T-helper 2 cell (primary cell): ENCODE results near the gene SAMD4A.
A peak's percentile ranks its signal among the peaks of the same experiment; 100 is the strongest.
"Not testable (repeated sequence)": the region's sequence is repeated elsewhere in the genome, so short reads cannot be mapped to it uniquely, and the experiment has no call there.

Source experiments
- DNase-seq, 5 experiments: peaks; one replicate each; pipeline versions ENCODE4 v3.0.0 to v3.0.0-alpha.2; 2012 to 2022

Gene SAMD4A

DNA sequence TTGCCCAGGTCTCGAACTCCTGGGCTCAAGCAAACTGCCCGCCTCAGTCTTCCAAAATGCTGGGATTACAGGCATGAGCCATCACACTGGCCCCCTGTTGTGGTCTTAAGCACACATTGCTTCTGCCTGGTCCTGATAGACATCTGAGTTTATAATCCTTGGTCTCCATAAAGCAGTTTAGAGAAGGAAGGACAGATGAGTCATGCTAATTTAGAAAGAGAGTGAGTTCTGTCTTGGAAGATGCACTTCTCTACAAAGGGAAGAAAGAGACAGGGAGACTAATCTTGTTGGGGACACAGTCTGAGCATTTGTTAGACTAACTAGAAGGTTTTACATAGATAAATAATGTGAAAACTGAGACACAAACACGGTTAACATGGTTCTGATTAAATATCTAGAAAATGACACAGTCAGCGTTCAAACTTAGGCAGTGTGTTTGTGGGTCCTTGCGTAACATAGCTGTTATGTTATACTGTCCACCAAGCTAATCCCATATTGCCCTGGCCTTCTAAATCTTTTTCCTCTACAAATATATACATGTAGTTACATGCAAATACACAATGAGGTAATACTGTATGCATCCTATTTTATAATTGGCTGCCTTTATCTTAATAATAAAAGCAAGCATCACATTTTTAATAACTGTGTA, 31.0 kb downstream of the SAMD4A start:
- no peak for DNase-seq

DNA sequence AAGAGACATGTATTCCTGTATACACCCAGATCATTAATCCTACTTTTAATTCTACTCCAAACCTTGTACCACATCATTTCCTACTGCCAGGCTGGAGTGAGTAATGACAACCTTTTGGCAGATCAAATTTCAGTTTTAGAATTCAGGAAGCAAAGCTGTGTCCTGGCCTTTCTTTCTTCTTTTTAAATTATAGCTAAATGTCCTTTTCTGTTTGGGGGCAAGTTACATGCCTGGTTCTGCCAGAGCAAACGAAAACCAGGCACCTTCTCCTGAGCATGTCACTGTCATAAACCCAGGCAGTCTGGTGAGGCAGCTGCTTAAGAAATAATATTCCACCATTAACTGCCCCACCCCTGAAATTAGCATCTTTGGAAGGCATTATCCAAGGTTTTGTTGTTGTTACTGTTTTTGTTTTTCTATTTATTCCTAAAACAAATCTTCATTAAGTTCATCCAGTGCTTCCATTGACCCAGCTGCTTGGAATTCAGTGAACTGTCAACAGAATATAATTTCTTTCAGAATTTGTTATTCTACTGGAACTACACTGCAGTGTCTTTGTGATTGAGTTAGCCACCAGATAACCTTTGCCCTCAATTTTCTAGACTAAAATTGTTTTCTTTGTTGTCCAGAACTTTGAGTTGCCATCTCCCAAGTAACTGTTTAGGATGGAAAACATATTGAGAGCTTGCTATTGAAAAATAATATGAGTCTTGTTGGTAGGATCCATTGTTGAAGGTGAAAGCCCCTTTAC, 33.2 kb downstream of the SAMD4A start:
- DNase-seq, result no peak

DNA sequence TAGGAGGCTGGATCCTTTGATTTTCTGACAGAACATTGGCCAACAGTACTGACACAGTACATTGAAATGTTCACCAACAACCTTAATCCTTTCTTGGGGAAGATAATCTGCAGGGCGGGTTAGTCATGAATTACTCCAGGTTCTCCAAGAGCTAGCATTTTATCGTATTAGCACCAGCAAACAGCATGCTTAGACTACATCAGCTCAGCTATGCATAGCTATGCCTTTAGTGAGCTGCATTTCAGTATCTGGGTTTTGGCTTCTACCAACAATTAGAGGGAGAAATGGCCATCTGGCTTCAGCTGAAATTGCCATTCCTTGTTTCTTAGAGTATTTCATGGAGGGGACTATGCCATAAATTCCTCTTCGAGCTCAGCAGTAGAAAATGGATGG, 33.8 kb downstream of the SAMD4A start:
- DNase-seq, result no peak

DNA sequence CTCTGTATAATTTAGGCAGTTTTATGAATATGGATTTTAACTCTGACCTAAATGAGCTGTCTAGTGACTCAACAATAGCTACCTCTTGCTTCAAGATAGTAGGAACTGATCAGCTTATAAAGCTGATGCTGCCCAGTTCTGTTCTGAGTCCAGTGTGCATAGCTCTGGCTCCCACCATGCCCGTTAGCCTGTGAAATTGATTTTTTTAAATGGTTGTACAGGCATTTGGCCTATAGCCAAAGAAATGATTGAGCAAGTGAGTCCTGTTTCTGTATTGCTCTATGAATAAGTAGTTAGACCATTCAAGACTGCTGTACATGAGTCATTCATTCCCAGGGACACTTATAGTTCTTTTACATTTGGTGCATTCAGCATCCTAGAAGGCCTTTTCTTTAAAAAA, 36.4 kb downstream of the SAMD4A start:
- no peak for DNase-seq

DNA sequence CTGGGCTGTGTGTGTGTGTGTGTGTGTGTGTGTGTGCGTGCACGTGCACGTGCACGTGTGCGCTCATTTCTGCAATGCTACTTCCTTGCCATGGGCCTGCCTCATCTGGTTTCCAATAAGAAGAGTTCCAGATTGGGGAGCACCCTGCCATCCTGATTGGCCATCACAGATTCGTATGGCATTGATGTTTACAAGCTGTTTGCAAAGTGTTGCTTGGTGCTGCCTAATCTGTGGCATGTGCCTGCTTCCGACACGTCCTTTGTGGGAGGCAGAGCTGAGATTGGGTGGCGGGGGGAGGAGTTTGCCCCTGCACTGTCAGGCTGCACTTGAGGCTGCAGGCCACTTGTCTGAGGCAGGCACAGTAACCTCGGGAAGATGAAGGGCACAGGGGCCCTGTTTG, 39.2 kb downstream of the SAMD4A start:
- peak in 1 of 5 experiments; percentile 41 for DNase-seq

DNA sequence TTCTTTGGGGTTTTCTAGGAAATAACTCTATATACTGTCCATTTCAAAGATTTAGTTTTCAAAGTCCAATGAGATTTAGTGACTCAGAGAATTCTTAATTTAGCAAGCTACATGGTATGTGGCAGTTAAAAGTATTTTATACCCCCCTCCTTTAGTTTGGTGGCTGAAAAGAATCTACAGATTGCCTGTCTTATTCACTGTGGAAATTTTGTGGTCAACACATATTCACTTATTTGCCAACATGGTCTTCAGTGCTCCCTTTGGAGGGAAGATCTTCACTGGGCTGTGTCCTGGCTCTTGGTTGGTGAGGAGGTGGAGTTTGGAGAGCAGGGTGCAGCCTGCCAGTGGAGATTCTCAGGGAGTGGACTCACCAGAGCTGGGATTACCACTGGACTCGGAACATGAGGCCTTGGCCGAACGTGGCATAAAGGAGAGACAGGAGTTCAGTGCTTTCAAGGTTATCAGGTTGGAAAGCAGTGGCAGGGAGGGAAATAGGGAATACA, 39.8 kb downstream of the SAMD4A start:
- no peak for DNase-seq

DNA sequence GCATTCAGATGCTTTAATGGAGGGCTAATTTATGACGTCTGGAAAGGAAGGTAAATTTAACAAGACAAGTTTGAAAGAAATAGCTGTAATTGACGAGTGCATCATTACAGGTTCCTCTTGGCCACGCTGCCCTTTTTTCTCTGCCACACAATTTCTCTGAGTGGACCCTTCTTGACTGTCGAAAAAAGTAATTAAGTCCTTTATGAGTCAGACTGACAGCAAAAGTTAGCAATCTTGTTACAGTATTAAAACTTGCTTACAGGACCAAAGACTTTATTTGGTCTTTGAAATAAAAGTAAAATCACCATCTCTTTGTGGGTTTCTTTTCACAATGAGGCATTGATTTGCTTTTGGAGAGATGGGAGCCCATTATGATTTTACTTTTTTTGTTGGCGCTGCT, 42.6 kb downstream of the SAMD4A start:
- no peak for DNase-seq

DNA sequence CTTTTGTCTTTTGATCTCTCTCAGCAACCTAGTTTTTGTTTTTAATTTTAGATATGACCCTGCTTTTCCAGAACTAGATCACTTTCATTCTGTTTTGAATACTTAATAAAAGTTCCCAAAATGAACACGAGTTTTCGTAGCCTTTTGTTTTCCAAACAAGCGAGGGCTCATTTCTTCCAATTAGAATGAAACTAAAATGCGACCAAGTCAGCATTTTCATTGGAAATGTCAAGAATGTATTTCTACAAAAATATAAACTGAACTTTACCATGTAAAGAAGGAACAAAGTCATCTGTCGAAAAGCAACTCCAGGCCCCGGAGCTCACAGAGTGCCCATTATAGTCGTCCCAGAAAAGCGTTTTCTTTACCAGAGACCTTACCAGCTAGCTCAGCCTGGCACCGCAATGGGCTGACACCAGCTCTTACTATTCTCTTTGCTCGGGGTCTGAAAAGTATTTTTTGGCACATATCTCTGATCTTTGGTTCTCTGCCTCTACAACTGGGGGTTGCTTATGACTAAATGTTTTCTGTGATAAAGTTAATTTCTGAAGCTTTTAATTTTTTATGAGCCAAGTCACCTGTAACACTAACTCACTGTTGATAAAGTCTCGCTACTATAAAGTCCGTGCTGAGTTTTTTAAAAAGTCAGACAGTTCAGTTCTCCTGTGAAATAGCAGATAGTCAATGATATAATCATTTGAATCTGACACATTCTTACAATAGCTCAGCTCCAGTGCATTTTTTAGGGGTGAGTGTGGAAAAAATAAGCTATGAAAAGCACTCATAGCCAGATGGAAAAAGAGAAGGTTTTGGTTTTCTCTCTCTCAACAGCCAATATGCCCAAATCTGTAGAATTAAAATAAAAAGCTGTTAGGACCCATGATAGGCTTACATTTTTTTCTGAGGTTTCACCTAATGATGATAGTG, 43.4 kb downstream of the SAMD4A start:
- no peak for DNase-seq

DNA sequence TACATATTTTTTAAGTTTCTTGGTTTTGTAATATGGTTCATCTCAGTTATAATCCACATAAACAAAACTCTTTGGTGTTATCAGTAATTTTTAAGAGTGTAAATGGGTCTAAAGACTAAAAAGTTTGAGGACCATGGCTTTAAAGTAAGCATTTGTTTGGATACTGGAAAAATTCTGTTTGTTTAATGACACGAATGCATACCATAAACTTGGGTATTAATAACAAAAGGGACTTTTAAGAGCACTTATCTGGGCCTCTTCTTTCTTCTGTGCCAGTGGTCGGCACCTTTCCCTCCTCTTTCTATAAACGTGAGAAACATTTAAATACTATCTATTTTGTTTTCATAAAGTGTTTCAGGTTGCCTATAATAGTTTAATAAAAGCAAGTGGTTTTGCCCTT, 47.4 kb downstream of the SAMD4A start:
- DNase-seq, result no peak

DNA sequence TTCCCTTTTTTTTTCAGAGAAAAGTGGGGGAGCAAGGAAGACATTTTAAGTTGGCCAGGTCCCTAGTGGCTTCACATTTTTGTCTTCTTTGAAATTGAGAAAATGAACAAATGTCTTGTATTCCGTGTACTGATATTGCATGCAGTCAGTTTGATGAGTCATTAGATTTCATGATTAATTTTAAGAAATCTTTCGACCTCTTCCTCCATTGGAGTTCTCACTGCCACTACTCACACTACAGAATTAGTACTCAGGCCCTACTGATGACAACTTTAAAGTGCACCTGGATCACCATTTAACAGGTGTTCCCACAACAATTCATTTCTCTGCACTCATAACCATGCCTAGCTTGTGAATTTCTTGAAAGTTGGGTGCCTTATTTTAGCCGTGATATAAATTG, 50.5 kb downstream of the SAMD4A start:
- peak in 1 of 5 experiments; percentile 50 for DNase-seq

DNA sequence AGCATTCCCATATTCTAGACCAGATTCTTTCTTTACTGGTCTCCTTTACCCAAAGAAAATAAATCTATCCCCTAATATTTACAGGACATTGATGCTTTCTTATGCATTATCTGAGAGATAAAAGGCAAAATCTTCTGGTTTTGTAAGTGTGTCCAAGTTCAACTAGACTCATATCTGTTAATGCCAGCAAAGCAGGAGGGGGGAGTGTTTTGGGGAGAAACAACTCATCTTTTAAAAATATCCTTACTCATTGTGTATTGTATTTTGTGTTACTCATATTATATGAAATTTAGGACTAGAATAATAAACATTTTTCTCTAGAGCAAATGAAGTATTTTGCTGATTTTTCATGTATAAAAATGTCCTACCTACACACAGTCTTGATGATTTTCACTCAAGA, 54.8 kb downstream of the SAMD4A start:
- DNase-seq, result peak in 1 of 5 experiments; percentile 12

DNA sequence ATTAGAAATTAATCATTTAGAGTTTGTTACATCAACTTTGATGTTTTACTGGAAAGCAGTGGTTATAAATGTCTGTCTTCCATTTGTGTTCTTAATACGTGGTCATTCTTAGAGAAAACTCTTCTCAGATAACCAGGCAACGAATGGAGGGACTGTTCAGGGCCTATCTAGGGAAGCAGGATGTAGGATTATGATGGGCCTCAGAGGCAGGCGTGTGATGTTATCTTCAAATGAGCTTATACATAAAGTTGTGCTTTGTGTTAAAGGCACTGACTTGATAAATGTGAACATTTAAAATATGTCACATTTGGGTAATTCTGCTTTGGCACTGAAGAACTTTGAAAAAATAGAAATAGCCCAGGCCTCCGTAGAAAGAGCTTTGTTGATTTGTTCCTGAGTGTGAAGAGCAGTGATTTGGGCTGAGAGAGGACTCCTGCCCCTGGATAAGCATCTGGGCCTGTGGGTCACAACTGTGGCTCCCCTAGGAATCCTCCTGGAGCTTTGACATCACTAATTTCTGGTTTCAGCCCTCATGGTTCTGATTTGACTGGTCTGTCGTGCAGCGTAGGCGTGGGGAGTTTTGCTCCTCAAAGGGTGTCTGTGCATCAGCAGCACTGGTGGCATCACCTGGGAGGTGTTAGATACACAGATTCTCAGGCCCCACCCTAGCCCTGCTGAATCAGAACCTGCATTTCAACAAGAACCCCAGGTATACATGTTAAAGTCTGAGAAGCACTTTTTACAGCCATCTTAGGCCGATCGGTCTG, 55.4 kb downstream of the SAMD4A start:
- DNase-seq, result peak in 2 of 5 experiments; percentile 45 to 77

DNA sequence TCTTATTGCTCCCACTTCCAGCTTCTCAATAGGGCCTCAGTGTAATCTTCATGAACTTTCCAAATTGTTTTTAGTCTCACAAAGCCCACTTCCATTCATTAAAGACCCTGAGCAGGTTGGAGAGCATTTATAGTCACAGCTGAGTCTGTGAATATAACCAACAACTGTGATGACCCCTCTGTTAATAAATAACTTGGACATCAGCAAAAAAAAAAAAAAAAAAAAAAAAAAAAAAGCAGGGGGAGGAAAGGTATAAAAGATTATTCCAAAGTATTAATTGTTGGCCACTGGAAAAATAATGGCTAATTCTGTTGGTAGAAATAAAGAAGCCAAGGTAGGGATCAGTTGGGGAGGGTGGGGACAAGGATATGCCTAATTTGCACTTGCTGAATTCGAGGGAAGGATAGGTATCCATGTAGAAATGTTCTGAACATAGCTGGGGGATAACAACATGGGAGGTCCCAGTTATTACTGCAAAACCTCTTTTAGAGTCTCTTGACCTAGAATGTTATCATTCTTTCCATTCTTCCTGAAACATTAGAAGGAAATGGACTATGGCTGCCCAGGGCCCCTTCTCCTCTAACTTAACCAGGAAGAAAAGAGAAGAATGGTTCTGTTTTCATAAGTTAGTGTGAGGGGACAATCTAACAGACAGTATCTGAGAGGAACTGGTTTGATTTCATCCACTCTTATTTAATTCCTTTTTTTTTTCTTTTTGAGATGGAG, 56.5 kb downstream of the SAMD4A start:
- no peak for DNase-seq

DNA sequence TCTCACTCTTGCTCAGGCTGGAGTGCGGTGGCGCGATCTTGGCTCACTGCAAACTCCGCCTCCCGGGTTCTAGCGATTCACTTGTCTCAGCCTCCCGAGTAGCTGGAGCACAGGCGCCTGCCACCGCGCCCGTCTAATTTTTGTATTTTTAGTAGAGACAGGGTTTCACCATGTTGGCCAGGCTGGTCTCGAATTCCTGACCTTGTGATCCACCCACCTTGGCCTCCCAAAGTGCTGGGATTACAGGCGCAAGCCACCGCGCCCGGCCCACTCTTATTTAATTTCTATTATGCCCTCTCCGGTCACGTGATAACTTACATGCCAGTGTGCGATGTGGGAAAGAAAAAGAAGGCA, 57.1 kb downstream of the SAMD4A start:
- DNase-seq, result not testable (repeated sequence)

DNA sequence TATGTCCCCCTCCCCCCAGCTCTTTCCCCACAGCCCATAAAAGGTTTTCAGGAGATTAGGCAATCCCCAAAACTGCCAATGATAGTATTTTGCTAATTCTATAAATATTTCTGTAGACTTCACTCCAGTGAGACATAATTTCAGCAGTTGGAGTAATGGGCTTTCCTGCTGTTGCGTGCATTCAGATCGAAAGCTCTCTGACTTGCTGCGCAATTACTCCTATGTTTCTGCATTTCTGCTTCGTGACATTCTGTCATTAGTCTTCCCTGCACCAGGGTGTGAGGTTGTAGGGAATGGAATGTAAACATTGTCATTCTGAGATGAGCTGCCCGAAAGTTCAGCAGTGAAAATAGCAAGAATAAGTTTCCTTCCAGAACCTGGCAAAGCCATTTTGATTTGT, 58.2 kb downstream of the SAMD4A start:
- no peak for DNase-seq

DNA sequence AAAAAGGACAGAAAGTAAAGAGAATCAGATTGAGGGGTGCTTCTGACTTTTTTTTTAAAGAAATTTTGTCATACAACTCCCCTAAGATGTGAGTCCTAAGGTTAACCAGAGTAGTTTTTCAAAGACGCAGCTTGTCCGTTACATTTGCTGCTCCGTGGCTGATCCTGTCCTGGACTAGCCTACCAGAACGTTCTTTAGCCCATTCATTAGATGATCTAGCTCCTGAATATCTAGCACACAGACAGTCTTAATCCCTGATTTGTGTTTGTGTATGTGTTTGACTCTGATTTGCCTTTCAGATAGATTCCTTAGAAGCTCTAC, 60.3 kb downstream of the SAMD4A start:
- no peak for DNase-seq

DNA sequence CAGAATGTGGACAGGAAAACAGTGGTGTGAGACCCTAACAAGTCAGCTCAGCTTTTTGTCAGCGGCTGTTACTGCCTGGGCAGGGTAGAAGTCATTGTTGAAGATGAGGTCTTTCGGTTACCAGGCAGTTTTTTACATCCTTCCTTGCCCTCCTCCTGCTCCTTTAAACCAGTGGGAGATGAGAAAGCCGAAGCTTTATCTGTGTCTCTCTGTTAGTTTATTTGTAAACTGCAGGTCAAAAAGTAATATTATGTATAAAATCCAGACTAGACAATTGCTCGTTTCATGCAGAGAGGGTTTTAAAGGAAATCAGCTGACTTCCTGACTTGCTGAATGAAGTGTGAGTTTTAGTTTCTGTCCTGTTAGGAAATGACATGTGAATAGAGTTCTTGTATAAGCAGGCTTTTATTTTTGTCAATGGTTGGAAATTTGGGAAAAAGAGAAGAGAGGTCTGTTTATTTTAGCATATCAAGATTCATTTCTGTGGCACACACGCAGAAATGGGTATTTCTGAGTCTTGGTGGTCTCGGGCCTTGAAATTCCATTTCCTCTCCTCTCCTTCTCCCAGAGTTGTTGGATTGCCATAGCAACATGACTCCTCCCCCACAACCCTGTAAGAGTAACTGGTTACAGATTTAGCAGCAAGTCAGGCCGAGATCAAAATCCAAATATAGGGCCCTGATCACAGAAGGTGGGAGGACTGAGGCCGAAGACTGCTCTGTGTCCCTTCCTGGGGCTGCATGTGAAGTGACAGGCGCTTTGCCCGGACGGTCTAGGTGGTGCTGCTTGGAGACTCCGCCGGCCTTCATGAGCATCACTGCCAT, 60.8 kb downstream of the SAMD4A start:
- peak in 2 of 5 experiments; percentile 23 to 76 for DNase-seq

DNA sequence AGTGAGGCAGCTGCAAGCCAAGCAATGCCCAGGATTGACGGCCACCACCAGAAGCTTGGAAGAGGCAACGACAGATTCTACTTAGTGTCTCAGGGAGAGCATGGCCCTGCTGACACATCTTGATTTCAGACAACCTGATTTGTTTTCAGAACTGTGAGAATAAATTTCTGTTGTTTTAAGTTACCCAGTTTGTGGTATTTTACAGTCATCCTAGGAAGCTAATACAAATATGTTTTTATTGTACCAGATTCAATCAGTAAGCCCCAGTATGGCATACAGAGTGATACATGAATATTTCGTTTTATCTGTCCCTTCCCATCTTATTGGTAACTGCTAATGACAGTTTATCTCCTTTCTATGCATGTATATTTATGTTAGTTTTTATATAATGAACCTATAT, 62.3 kb downstream of the SAMD4A start:
- DNase-seq, result peak in 1 of 5 experiments; percentile 73

DNA sequence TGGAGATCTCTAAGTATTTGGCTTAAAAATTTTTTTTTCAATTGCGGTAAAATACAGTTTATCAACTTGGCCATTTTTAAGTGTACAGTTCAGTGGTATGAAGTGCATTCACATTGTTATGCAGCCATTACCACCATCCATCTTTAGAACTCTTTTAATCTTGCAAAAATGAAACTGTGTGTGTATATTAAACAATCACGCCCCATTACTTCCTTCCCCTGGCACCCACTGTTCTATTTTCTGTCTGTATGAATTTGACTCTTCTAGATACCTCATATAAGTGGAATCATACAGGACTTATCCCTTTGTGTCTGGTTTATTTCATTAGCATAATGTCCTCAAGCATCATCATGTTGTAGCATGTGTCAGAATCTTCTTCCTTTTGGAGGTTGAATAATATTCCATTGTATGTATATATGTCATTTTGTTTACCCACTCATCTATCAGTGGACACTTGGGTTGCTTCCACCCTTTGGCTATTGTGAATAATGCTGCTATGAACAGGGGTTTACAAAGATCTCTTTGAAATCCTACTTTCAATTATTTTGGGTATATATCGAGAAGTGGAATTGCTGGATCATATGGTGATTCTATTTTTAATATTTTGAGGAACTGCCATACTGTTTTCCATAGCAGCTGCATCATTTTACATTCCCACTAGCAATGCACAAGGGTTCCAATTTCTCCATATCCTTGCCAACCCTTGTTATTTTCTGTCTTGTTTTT, 62.9 kb downstream of the SAMD4A start:
- DNase-seq, result peak in 1 of 5 experiments; percentile 50

DNA sequence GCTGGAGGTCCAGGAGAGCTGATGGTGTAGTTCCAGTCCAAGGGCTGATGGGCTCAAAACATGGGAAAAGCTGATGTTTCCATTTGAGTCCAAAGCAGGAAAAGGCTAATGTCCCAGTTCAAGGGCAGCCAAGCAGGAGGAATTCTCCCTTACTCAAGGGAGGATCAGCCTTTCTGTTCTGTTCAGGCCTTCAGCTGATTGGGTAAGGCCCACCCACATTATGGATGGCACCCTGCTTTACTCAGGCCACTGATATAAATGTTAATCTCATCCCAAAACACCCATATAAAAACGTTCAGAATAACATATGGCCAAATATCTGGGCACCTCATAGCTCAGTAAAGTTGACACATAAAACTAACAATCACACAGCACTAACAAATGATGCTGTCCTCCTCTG, 64.1 kb downstream of the SAMD4A start:
- no peak for DNase-seq
